ENCODE measurements around the gene SWSAP1. TPM values are rescaled to one million over a fixed set of nuclear protein-coding genes. Genes with fewer than 3 reads are reported as not detected.

SWSAP1 gene
- total and polyA plus RNA-seq, 9 of the 15 experiments (the other 6 are each of a cell fraction or from before 2014, with no cell fraction given) = 0.18 to 2.8 (median 1.7) TPM

GRCh38 chr19:11346104-11346940 is 28.1 kb upstream of the SWSAP1 start, which contains the start of the genes CCDC159 and TMEM205 (continued):
- TF ChIP-seq CLOCK (CRISPR knock-in tag; IDR thresholded peaks at IDR 0.05; ENCODE audit: borderline replicate concordance) (no peak), ZNF436 (CRISPR knock-in tag; IDR thresholded peaks at IDR 0.05) (no peak), ZEB2 (IDR thresholded peaks at IDR 0.05) (no peak), ZNF785 (CRISPR knock-in tag; IDR thresholded peaks at IDR 0.05) (no peak), IFI16 (CRISPR knock-in tag; IDR thresholded peaks at IDR 0.05) (no peak), NFATC3 (IDR thresholded peaks at IDR 0.05) (no peak), USF1 (CRISPR knock-in tag; IDR thresholded peaks at IDR 0.05) (no peak), MXD1 (CRISPR knock-in tag; IDR thresholded peaks at IDR 0.05; ENCODE audit: borderline replicate concordance, poor library complexity, severe bottlenecking) (no peak), GATA2 (CRISPR knock-in tag; IDR thresholded peaks at IDR 0.05) (no peak), GTF3C2 (IDR thresholded peaks at IDR 0.05; ENCODE audit: borderline replicate concordance, extremely low read depth, insufficient read length) (no peak), SMAD2 (IDR thresholded peaks at IDR 0.05; ENCODE audit: low read depth, low read length) (no peak), FOXP1 (CRISPR knock-in tag; IDR thresholded peaks at IDR 0.05) (no peak; the same call in 1 of the 2 replicates), TFAM (CRISPR knock-in tag; conservative IDR thresholded peaks at IDR 0.05) (no peak), PHF8 (IDR thresholded peaks at IDR 0.05; ENCODE audit: borderline replicate concordance, low read length) (peak; percentile 42; the same call in 1 of the 2 replicates), ZNF644 (tag; IDR thresholded peaks at IDR 0.05; ENCODE audit: low read depth) (no peak), NUFIP1 (IDR thresholded peaks at IDR 0.05; ENCODE audit: partially characterized antibody) (no peak), SMARCC2 (IDR thresholded peaks at IDR 0.05; ENCODE audit: low read depth) (no peak), ZNF511 (CRISPR knock-in tag; IDR thresholded peaks at IDR 0.05) (no peak), TAF7 (tag; IDR thresholded peaks at IDR 0.05) (no peak), MEF2D (tag; conservative IDR thresholded peaks at IDR 0.05; ENCODE audit: low read depth) (no peak)
